ENCODE data around the gene TESPA1.

GRCh38 chr12:54950071-54950727 lies 34.4 kb downstream of the TESPA1 start:
- no peak for TF ChIP-seq CTCF (IDR thresholded peaks at IDR 0.05)
- no peak for TF ChIP-seq EP300 (IDR thresholded peaks at IDR 0.05)
- TF ChIP-seq POLR2AphosphoS5 (IDR thresholded peaks at IDR 0.05) = no peak
- TF ChIP-seq POLR2A (IDR thresholded peaks at IDR 0.05; ENCODE audit: low read depth) = no peak

Measured in esophagus muscularis mucosa (tissue), 4 donors.